GM21381 (cell line): ENCODE data around the gene EGFL8.
"Not testable (repeated sequence)": the region's sequence is repeated elsewhere in the genome, so short reads cannot be mapped to it uniquely, and the experiment has no call there.

Source experiments
- ATAC-seq: cut with Tn5 transposase; IDR thresholded peaks from one replicate; pipeline ENCODE4 v1.9.1; 2021; ENCODE audit warnings: mild to moderate bottlenecking, moderate library complexity; ENCODE audit not compliant: unreplicated experiment

The EGFL8 gene

DNA sequence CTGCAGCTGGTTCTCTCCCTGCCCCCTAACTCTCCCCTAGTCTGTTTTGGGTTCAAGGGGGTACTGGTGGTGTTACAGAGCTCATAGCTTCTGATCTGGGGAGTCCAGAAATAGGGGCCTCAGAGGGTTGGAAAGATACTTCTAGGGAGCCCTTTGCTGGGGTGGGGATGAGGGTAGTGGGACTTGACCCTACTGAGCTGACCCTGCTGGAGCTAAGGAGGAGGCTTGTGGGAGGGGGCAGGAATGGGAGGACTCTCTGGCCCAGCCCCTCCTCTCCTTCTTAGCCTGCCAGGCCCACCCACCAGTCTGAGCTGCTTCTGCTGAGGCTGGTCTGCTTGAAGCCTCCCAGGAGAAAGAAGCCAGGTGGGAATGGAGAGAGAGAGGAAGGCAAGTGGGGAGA is at the start of gene EGFL8:
Gene EGFL8 (plus strand): TSS at position 301 of the 400 bp plus-strand sequence. CDS start 1,571 bp downstream, outside the sequence.
- no peak for ATAC-seq

- ATAC-seq, result no peak
Measured at GRCh38 chr6:32114796-32115195, 49.6 kb upstream of the EGFL8 start.

DNA sequence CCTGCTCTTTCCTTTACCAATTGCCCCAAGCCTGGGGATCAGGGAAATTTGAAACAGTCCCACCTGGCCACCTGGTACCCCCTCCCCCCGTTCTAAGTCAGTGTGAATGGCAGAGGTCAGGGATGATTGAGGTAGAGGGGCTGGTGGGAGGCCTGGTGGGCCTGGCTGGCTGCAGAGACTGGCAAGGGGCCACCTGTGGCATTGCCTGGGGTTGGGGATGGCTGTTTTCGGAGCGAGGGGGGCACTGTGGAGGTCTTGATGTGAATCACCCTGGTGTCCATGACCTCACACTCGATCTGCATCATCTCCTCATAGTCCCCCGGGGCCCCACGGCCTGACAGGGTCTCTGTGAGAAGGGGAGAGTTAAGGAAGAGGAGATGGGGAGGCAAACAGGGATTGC is 48.8 kb upstream of the EGFL8 start:
- ATAC-seq, result no peak

- no peak for ATAC-seq
Measured at GRCh38 chr6:32116674-32117073, 47.7 kb upstream of the EGFL8 start.

DNA sequence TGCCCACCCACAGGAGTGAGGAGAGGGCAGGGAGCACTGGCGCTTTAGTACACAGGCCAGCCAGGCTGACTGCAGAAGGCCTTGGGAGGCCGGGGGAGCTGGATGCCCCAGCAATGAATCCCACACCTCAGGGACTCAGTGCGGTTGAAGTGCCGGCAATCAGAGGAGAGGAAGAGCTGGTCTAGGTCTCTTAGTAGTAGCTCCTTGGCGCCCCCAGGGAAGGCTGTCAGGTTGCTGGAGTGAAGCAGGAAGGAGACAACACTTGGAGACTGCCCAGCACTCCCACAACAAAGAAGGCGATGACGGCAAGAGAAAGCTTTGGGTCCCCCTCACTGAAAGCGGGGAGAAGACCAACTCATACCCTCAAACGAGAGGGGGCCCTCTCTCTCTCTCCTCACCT is 46.9 kb upstream of the EGFL8 start:
- ATAC-seq, result no peak

- no peak for ATAC-seq
Measured at GRCh38 chr6:32118782-32119628, 45.4 kb upstream of the EGFL8 start.

- no peak for ATAC-seq
Measured at GRCh38 chr6:32120573-32121059, 43.8 kb upstream of the EGFL8 start.

DNA sequence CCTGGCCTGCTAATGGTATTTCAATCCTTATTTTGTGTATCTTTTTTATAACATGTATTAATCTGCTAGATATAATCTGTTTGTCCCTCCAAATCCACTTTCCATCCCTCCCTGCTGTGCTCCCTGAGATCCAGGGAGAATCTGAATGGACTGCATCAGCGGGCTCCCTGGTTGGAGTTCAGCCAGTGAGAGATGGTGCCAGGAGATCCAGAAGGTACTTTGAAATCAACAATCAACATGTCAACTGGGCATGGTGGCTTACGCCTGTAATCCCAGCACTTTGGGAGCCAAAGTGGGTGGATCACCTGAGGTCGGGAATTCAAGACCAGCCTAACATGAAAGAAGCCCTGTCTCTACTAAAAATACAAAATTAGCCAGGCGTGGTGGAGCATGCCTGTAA is 40.7 kb upstream of the EGFL8 start:
- no peak for ATAC-seq

DNA sequence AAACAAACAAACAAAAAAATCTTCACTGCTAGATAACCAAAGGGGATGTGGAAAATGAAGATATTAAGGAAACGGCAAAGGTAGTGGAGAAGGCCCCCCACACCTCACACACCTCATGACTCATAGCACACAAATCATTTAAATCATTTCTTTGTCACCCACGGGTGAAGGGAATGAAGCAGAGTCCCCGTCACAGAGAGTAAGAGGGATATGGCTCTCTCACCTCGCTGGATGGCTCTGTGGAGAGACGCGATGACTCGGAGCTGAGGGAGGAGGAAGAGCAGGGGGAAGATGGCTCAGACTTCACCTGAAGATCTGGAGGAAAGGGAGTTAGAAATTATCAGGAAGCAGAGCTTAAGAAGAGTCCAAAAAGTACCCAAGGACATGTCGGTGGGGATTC is 37.5 kb upstream of the EGFL8 start:
- no peak for ATAC-seq

DNA sequence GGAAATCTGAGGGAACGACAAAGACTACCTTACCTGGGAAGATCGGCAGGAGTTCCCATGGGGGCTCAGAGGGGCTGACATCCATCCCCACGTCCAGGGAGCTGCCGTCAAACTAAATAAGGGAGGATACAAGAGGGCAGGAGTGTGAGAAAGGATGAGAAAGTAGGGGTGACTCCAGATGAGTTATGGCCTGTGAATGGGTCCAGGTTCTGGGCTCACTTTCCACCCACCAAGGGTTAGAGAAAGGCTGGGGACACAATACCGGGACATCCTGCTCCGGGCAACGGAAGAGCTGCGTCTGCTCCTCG is 37.0 kb upstream of the EGFL8 start:
- no peak for ATAC-seq

DNA sequence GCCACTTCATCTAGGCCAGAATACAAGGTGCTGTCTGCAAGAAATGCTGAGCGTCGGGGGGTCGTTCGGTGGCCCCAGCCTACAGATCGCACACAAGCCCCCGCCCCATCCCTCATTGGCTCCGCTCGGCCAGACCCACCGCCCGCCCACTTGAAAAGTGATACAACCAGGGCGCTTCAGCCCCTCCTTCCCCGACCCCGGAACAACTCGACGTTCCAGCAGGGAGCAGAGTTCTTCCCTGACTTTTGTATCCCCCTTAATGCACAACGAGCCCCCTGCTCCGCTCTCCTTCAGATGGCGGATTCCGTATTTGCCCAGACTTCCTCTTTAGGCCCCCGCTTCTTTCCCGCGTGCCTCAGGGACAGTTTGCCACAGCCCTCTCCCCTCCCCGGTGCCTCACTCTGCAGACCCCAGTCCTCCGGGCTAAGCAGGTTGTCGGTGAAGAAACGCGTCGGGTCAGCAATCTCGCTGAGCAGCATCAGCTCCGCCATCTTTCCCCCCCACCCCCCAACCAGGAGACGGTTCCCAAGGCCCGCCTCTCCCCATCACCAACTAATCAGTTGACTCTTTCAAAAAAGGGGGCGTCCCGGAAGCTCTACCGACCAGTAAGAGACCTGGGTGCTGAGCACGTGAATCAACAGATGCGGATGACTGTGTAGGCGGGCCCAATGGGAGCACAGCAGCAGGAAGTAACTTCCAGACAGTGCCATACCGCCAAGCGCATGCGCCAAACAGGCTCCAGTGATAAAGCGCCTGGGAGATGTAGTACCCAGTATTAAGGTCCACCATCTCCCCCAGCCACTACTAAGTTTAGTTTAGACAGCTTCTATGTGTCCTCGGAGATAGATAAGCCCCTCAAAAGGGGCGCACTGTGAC is 36.4 kb upstream of the EGFL8 start, which contains the start of gene ATF6B:
Gene ATF6B (minus strand): TSS at position 530 of the 876 bp plus-strand sequence. CDS start 39 bp downstream, at position 491.
- peak; percentile 85 for ATAC-seq

- ATAC-seq, result no peak
Measured at GRCh38 chr6:32128751-32129296, 35.6 kb upstream of the EGFL8 start.

DNA sequence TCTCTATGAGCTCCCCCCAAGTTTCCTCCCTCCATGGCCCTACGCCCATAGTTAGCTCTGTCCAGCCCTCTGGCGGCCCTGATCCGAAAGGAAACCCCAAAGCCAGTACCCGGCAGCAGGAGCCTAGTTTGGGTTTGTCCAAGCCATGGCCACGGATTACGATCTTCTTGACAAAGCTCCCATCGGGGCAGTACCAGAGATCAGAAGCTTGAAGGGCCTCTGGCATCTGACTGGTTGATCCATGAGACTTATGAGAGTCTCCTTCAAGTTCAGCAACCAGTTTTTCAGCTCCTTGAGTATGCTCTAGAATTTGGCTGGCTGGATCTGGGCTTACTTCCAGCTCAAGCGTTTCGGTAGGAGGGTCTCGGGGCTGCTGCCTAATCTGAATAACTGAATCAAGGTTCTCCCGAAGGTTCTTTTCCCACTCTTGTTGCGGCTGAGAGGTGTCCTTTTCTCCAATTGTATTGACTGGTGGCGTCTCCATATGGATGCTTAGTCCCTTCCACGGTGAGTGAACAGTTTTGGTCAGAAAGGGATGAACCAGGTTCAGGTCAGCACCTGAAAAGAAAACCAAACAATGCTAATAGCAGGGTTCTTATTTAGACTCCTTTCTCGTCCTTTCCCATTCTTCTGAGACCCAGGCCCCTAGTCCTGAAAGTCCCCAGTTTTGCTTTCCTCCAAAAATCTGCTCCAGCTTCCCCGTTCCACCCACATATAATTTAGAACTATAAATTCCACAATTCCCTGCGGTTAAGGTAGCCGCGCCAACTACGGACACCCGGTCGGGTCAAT is 34.9 kb upstream of the EGFL8 start:
- peak; percentile 19 for ATAC-seq

DNA sequence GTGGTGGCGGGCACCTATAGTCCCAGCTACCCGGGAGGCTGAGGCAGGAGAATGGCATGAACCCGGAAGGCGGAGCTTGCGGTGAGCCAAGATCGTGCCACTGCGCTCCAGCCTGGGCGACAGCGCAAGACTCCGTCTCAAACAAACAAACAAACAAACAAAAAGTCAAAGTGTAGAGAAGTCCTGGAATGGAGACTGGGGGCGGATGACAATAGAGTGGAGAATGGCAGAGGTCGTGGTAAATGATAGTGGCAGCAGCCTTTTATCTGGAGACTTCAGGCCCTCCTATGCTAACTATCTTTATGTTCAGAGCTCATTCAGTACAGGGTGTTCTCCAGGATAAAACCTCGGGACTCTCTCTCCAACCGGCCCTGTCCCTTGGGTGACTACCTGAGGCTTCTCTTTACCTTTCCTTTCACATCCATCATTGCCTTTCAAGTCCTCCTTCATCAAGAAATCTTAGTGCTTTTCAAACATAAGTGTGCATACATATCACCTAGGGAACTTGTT is 32.9 kb upstream of the EGFL8 start:
- ATAC-seq, result no peak

DNA sequence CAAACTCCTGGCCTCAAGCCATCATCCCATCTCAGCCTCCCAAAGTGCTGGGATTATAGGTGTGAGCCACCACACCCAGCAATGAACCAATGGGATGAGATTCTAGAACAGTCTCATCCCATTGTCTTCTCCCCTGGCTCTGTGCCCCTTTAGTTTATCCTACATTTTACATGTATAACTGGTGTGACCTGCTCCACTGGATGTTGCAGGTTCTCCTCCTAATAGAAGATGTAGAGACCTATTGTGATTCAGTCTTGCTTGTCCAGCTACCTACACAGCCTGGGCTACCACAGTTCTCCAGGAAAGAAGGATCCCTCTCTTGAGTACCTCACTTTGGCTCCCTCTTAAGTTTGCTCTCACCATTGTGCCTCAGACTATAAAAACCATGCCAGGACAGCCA is 32.3 kb upstream of the EGFL8 start:
- no peak for ATAC-seq

- ATAC-seq, result no peak
Measured at GRCh38 chr6:32133786-32134185, 30.6 kb upstream of the EGFL8 start.

- no peak for ATAC-seq
Measured at GRCh38 chr6:32137454-32137853, 26.9 kb upstream of the EGFL8 start.

DNA sequence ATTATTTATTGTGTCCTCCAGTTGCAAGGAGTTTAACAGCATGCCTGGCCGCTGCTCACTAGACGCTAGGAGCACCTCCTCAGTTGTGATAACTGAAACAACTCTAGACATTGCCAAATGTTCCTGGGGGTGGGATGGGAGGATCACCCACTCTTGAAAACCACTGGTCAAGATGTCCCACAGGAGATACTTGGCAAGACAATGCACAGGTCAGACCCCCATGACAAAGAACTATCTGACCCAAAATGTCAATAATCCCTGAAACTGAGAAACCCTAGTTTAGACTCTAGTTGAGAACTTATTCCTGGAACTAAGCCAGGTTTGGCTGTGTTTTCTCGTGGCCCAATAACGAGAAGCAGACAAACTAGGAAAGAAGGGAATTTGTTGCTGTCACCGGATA is 24.8 kb upstream of the EGFL8 start:
- no peak for ATAC-seq

- ATAC-seq, result no peak
Measured at GRCh38 chr6:32140420-32141046, 23.9 kb upstream of the EGFL8 start.

- not testable (repeated sequence) for ATAC-seq
Measured at GRCh38 chr6:32144238-32144637, 20.2 kb upstream of the EGFL8 start.
